ENCODE data around the gene MYRF.
A peak's percentile ranks its signal among the peaks of the same experiment; 100 is the strongest.

MYRF gene

GRCh38 chr11:61761440-61762222, 9.2 kb downstream of the MYRF start:
- no peak for DNase-seq (ENCODE audit: low read depth, low spot score)
- Histone ChIP-seq H3K4me3 (no peak overlapping the region), H3K9me3 (ENCODE audit: low read depth, low read length) (no peaks in the 10 kb centered on the region), H3K27ac (peak overlapping the region; percentile 57), H3K36me3 (ENCODE audit: insufficient read depth, low read length) (no peaks in the 10 kb centered on the region), H3K9ac (ENCODE audit: insufficient read length) (no peak overlapping the region)
- no peak for TF ChIP-seq EZH2 (IDR thresholded peaks at IDR 0.05)
- TF ChIP-seq POLR2AphosphoS5 (IDR thresholded peaks at IDR 0.05; ENCODE audit: borderline replicate concordance, low read depth, low read length) = no peak
- TF ChIP-seq FOXP2 (optimal IDR thresholded peaks at IDR 0.05; ENCODE audit: control extremely low read depth, extremely low read length, insufficient read depth) = no peak

GRCh38 chr11:61762223-61762615, 9.8 kb downstream of the MYRF start:
- H3K36me3 ChIP-seq (ENCODE audit: insufficient read depth, low read length) = no peaks in the 10 kb centered on the region
- no peak overlapping the region for H3K4me3 ChIP-seq
- H3K9me3 ChIP-seq (ENCODE audit: low read depth, low read length) = no peaks in the 10 kb centered on the region
- H3K27ac ChIP-seq = peak overlapping the region; percentile 57
- TF ChIP-seq POLR2AphosphoS5 (IDR thresholded peaks at IDR 0.05; ENCODE audit: borderline replicate concordance, low read depth, low read length) = no peak
- TF ChIP-seq EZH2 (IDR thresholded peaks at IDR 0.05) = no peak
- TF ChIP-seq FOXP2 (optimal IDR thresholded peaks at IDR 0.05; ENCODE audit: control extremely low read depth, extremely low read length, insufficient read depth) = no peak
- no peak overlapping the region for H3K9ac ChIP-seq (ENCODE audit: insufficient read length)
- DNase-seq (ENCODE audit: low read depth, low spot score) = no peak

- no peaks in the 10 kb centered on the region for H3K36me3 ChIP-seq (ENCODE audit: insufficient read depth, low read length)
- no peak overlapping the region for H3K4me3 ChIP-seq
- TF ChIP-seq POLR2AphosphoS5 (IDR thresholded peaks at IDR 0.05; ENCODE audit: borderline replicate concordance, low read depth, low read length) (no peak), EZH2 (IDR thresholded peaks at IDR 0.05) (no peak), FOXP2 (optimal IDR thresholded peaks at IDR 0.05; ENCODE audit: control extremely low read depth, extremely low read length, insufficient read depth) (no peak)
- no peak overlapping the region for H3K9ac ChIP-seq (ENCODE audit: insufficient read length)
- H3K9me3 ChIP-seq (ENCODE audit: low read depth, low read length) = no peaks in the 10 kb centered on the region
- no peak overlapping the region for H3K27ac ChIP-seq
- DNase-seq (ENCODE audit: low read depth, low spot score) = no peak
Observed at GRCh38 chr11:61762798-61763197, 10.4 kb downstream of the MYRF start.

DNA sequence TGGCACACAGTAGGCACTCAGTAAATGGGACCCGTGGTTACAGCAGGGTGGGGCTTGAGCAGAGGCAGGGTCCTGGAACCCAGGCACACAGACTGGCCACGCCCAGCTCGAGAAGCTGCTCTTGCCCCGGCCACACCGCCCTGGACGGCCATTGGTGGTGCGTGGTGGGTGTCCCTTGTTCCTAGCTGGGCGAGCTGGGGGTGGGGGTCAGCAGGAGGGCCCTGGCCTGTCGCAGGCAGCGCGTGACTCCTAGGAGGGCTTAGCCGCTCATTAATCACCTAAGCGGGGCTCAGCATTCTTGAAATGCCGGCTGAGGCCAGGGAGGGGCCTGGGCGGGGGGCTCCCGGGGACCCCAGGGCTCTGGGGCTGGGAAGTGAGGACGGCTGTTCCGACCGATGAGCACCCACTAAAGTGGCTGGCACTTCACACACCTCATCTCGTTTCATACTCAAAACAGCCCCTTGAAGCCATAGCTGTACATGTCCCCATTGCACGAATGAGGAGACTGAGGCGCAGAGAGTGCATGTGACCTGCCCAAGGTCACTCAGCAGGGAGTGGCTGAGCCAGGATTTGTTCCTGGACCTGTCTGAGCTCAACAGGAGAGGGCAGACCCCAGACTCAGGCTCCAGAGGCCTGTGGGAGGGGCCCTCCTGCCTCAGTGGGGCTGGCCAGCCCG, 11.6 kb downstream of the MYRF start:
- TF ChIP-seq POLR2AphosphoS5 (IDR thresholded peaks at IDR 0.05; ENCODE audit: borderline replicate concordance, low read depth, low read length) = no peak
- Histone ChIP-seq H3K27ac (no peak overlapping the region), H3K36me3 (ENCODE audit: insufficient read depth, low read length) (no peaks in the 10 kb centered on the region), H3K9me3 (ENCODE audit: low read depth, low read length) (no peaks in the 10 kb centered on the region), H3K4me3 (no peak overlapping the region), H3K9ac (ENCODE audit: insufficient read length) (no peak overlapping the region)
- DNase-seq (ENCODE audit: low read depth, low spot score) = no peak

DNA sequence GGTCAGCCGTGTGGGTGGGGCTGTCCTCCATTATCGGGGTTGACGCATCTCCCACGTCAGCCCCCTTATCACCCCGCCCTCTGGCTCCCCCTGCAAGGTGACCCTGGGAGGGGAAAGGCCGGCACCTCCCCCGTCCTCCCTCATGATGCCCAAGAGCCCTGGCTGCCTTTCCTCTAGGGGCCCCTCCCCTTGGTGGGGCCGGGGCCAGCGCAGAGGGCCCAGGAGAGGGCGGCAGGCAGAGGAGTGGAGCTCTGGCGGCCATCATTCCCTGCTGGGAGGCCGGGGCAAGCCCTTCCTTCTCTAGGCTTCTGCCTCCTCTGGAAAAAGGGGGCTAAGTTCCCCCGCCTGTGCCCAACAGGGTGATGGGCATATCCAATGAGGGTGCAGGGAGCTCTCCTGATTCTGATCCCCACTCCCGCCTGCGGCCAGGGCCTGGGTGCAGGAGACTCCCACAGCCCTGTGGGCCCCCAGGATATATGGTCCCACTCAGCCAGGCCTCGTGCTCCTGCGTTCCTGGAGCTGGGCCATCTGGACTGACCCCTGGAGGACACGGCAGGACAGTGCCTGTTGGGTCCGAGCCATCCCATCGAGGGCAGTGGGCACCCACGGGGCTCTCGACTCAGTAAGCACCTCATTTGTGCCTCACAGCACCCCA, 12.3 kb downstream of the MYRF start:
- TF ChIP-seq EZH2 (IDR thresholded peaks at IDR 0.05) = no peak
- TF ChIP-seq FOXP2 (optimal IDR thresholded peaks at IDR 0.05; ENCODE audit: control extremely low read depth, extremely low read length, insufficient read depth) = no peak
- TF ChIP-seq POLR2AphosphoS5 (IDR thresholded peaks at IDR 0.05; ENCODE audit: borderline replicate concordance, low read depth, low read length) = no peak
- Histone ChIP-seq H3K9me3 (ENCODE audit: low read depth, low read length) (no peaks in the 10 kb centered on the region), H3K36me3 (ENCODE audit: insufficient read depth, low read length) (no peaks in the 10 kb centered on the region), H3K9ac (ENCODE audit: insufficient read length) (no peak overlapping the region), H3K4me3 (no peak overlapping the region), H3K27ac (no peak overlapping the region)
- no peak for DNase-seq (ENCODE audit: low read depth, low spot score)

GRCh38 chr11:61765550-61766253, 13.3 kb downstream of the MYRF start:
- no peak for DNase-seq (ENCODE audit: low read depth, low spot score)
- no peak overlapping the region for H3K27ac ChIP-seq
- H3K9ac ChIP-seq (ENCODE audit: insufficient read length) = no peak overlapping the region
- TF ChIP-seq EZH2 (IDR thresholded peaks at IDR 0.05) (no peak), POLR2AphosphoS5 (IDR thresholded peaks at IDR 0.05; ENCODE audit: borderline replicate concordance, low read depth, low read length) (no peak), FOXP2 (optimal IDR thresholded peaks at IDR 0.05; ENCODE audit: control extremely low read depth, extremely low read length, insufficient read depth) (no peak)
- no peaks in the 10 kb centered on the region for H3K36me3 ChIP-seq (ENCODE audit: insufficient read depth, low read length)
- H3K9me3 ChIP-seq (ENCODE audit: low read depth, low read length) = no peaks in the 10 kb centered on the region
- no peak overlapping the region for H3K4me3 ChIP-seq

DNA sequence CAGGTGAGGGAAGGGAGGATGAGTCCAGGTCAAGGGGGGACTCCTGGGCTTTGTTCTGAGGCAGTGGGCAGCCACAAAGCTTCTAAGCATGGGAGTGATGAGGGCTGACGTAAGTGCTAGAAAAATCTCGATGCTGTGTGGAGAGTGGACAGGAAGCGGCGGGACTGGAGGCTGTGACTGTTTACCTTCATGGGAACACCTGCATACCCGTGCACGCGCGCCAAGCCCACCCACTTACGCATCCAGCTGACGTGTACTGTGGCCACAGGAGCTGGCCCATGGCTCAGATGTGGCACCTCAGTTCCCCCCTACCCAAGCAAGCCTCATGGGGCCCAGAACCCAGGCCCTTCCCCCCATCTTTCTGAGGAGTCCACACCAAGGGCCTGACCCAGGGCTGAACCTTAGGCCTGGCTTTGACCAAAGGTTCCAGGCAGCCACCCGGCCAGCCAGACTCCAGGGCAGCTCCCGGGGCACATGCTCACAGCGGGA, 14.0 kb downstream of the MYRF start:
- Histone ChIP-seq H3K9ac (ENCODE audit: insufficient read length) (no peak overlapping the region), H3K27ac (peak overlapping the region; percentile 25; the same call in 1 of the 2 replicates), H3K4me3 (no peak overlapping the region), H3K9me3 (ENCODE audit: low read depth, low read length) (no peaks in the 10 kb centered on the region), H3K36me3 (ENCODE audit: insufficient read depth, low read length) (no peaks in the 10 kb centered on the region)
- no peak for TF ChIP-seq EZH2 (IDR thresholded peaks at IDR 0.05)
- no peak for TF ChIP-seq POLR2AphosphoS5 (IDR thresholded peaks at IDR 0.05; ENCODE audit: borderline replicate concordance, low read depth, low read length)
- TF ChIP-seq FOXP2 (optimal IDR thresholded peaks at IDR 0.05; ENCODE audit: control extremely low read depth, extremely low read length, insufficient read depth) = no peak
- no peak for DNase-seq (ENCODE audit: low read depth, low spot score)

Measured in SK-N-MC (cell line).